Measurements from ENCODE around the gene SARDH. TPM values are rescaled to one million over a fixed set of nuclear protein-coding genes. Genes with fewer than 3 reads are reported as not detected.

Gene SARDH
- total and polyA plus RNA-seq, 2 experiments from 2014 or later: 6.0 to 16.9 TPM

GRCh38 chr9:133647148-133647547, 91.0 kb downstream of the SARDH start:
- H3K4me1 ChIP-seq (ENCODE audit: low read depth): no peaks in the 10 kb centered on the region
- no peak for TF ChIP-seq CTCF (IDR thresholded peaks at IDR 0.05; ENCODE audit: low read depth, low read length)
- DNase-seq (ENCODE audit: low read depth in 1 of 2, low spot score in 1 of 2): no peak
- H3K27me3 ChIP-seq: no peaks in the 10 kb centered on the region
- no peak overlapping the region for H3K27ac ChIP-seq
- no peak overlapping the region for H3K4me3 ChIP-seq
- no peaks in the 10 kb centered on the region for H3K9me3 ChIP-seq (ENCODE audit: low read depth)
- no peaks in the 10 kb centered on the region for H3K36me3 ChIP-seq

GRCh38 chr9:133645021-133645765, 93.0 kb downstream of the SARDH start:
- no peak overlapping the region for H3K27ac ChIP-seq
- DNase-seq (ENCODE audit: low read depth in 1 of 2, low spot score in 1 of 2): no peak
- TF ChIP-seq CTCF (IDR thresholded peaks at IDR 0.05; ENCODE audit: low read depth, low read length): no peak

GRCh38 chr9:133643978-133644760, 94.0 kb downstream of the SARDH start:
- TF ChIP-seq CTCF (IDR thresholded peaks at IDR 0.05; ENCODE audit: low read depth, low read length): no peak
- DNase-seq (ENCODE audit: low read depth in 1 of 2, low spot score in 1 of 2): no peak
- Histone ChIP-seq H3K36me3 (no peaks in the 10 kb centered on the region), H3K27me3 (no peaks in the 10 kb centered on the region), H3K4me1 (ENCODE audit: low read depth) (no peaks in the 10 kb centered on the region), H3K4me3 (no peak overlapping the region), H3K9me3 (ENCODE audit: low read depth) (no peaks in the 10 kb centered on the region), H3K27ac (no peak overlapping the region)

More at GRCh38 chr9:133645021-133645765, 93.0 kb downstream of the SARDH start:
- Histone ChIP-seq H3K36me3 (no peaks in the 10 kb centered on the region), H3K27me3 (no peaks in the 10 kb centered on the region), H3K4me3 (no peak overlapping the region), H3K4me1 (ENCODE audit: low read depth) (no peaks in the 10 kb centered on the region), H3K9me3 (ENCODE audit: low read depth) (no peaks in the 10 kb centered on the region)

- no peaks in the 10 kb centered on the region for H3K9me3 ChIP-seq (ENCODE audit: low read depth)
- no peak for DNase-seq (ENCODE audit: low read depth in 1 of 2, low spot score in 1 of 2)
- H3K27me3 ChIP-seq: no peaks in the 10 kb centered on the region
- H3K4me1 ChIP-seq (ENCODE audit: low read depth): no peaks in the 10 kb centered on the region
- H3K36me3 ChIP-seq: no peaks in the 10 kb centered on the region
- no peak for TF ChIP-seq CTCF (IDR thresholded peaks at IDR 0.05; ENCODE audit: low read depth, low read length)
- no peak overlapping the region for H3K4me3 ChIP-seq
- no peak overlapping the region for H3K27ac ChIP-seq
These were observed 94.8 kb downstream of the SARDH start for GRCh38 chr9:133643362-133643755.

- Histone ChIP-seq H3K4me1 (ENCODE audit: low read depth) (no peaks in the 10 kb centered on the region), H3K27ac (no peak overlapping the region), H3K4me3 (no peak overlapping the region), H3K36me3 (no peaks in the 10 kb centered on the region), H3K27me3 (no peaks in the 10 kb centered on the region), H3K9me3 (ENCODE audit: low read depth) (no peaks in the 10 kb centered on the region)
- TF ChIP-seq CTCF (IDR thresholded peaks at IDR 0.05; ENCODE audit: low read depth, low read length): no peak
- DNase-seq (ENCODE audit: low read depth in 1 of 2, low spot score in 1 of 2): no peak
These were observed 95.3 kb downstream of the SARDH start for GRCh38 chr9:133642708-133643361.
